K562 (cell line): ENCODE data around the gene VIPR1.

Experiments used
- BHLHE40 ChIP-seq: IDR thresholded peaks from 2 replicates; pipeline ENCODE4 v1.6.1; 2011; ENCODE audit warnings: low read length, improper control_type of control experiment
- ELF4 ChIP-seq: fragments of 450-650 bp; formaldehyde crosslinking; IDR thresholded peaks from 2 replicates; pipeline ENCODE4 v1.4.0; 2022; ENCODE audit warnings: missing genetic modification characterization
- EZH2 ChIP-seq: IDR thresholded peaks from 2 replicates; pipeline ENCODE4 v1.6.1; 2012; ENCODE audit warnings: low read depth, mild to moderate bottlenecking, inconsistent platforms, low read length, borderline replicate concordance
- POLR2A ChIP-seq: fragments of 450-650 bp; conservative IDR thresholded peaks from 2 replicates; pipeline ENCODE4 v1.6.1; 2016
- SIN3A ChIP-seq, 2 experiments: fragments of 150-350 bp in 1 of 2; IDR thresholded peaks; 2 replicates each; pipeline ENCODE4 v1.6.1; 2011 to 2016; ENCODE audit warnings: borderline replicate concordance in 2 of 2, low read depth in 2 of 2, low read length in 2 of 2, mild to moderate bottlenecking in 2 of 2, moderate library complexity in 2 of 2; ENCODE audit not compliant: control insufficient read depth in 1 of 2
- ZNF212 ChIP-seq: fragments of 450-650 bp; formaldehyde crosslinking; IDR thresholded peaks from 2 replicates; pipeline ENCODE4 v1.4.0; 2020; ENCODE audit warnings: mild to moderate bottlenecking
- ZNF324 ChIP-seq: fragments of 250-450 bp; sonication (Bioruptor Pico); IDR thresholded peaks from 2 replicates; pipeline ENCODE4 v1.4.0; 2020; ENCODE audit warnings: mild to moderate bottlenecking
- TF ChIP-seq, protein P1 (sequence below), 3 experiments: IDR thresholded peaks in 2 of 3; conservative IDR thresholded peaks in 1 of 3; 2 replicates each; pipeline ENCODE4 v1.5.1; 2011 to 2012; ENCODE audit warnings: low read length in 3 of 3, mild to moderate bottlenecking in 3 of 3, control low read depth in 2 of 3, improper control_type of control experiment in 1 of 3, inconsistent platforms in 1 of 3, low read depth in 1 of 3, mixed read lengths in 1 of 3, moderate library complexity in 1 of 3; ENCODE audit not compliant: insufficient read depth in 2 of 3
- TF ChIP-seq, protein P2 (sequence below): fragments of 450-650 bp; IDR thresholded peaks from 2 replicates; pipeline ENCODE4 v1.6.1; 2017; ENCODE audit warnings: mild to moderate bottlenecking, moderate library complexity

DNA sequence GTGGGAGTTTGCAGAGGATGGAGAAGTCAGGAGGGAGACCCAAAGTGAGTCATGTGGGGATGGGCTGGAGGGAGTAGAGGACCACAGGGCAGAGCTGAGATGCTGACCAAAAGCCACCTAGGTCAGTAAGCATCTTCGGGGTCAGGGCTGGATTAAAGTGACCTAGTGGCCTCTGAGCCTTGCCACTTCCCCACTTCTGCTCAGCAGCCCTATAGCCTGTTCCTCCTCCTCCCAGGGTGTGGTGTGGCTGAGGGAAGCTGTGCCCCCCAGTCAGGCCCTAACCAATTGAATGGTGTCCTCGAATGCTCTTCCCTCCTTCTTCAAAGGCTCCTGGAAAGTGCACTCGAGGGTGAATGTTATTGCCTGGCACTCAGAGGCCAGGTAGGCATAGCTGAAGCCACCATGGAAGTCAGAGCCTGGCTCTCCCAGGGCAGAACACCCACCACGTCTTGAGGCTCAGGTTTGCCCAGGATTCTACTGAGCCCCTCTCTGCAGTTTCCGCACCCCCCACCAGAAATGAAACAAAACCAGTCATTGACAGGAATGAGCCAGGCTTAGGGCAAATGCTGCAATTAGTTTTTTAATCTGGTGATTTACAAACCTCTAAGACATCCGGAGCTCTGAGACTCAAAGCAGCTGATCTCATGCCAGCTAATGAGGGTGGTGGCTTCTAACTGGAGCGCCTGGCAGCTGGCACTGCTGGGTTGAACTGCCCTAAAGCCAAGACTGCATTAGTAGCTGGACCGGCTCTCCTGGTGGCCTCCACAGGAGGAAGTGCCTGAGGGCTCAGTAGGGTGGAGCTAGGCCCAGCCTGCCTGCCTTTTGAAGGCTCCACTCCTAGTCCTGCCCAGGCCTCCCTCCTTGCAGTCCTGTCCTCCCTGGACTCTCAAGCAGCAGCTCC is 26.0 kb upstream of the VIPR1 start:
- TF ChIP-seq EZH2 (no peak), POLR2A (no peak), ZNF212 (no peak), ELF4 (CRISPR knock-in tag) (no peak), SIN3A (IDR thresholded peaks at IDR 0.05; ENCODE audit: borderline replicate concordance in 2 of 2, control insufficient read depth in 1 of 2, low read depth in 2 of 2, low read length in 2 of 2) (no peak), ZNF324 (CRISPR knock-in tag) (no peak), BHLHE40 (no peak)
- TF ChIP-seq, protein P1, sequence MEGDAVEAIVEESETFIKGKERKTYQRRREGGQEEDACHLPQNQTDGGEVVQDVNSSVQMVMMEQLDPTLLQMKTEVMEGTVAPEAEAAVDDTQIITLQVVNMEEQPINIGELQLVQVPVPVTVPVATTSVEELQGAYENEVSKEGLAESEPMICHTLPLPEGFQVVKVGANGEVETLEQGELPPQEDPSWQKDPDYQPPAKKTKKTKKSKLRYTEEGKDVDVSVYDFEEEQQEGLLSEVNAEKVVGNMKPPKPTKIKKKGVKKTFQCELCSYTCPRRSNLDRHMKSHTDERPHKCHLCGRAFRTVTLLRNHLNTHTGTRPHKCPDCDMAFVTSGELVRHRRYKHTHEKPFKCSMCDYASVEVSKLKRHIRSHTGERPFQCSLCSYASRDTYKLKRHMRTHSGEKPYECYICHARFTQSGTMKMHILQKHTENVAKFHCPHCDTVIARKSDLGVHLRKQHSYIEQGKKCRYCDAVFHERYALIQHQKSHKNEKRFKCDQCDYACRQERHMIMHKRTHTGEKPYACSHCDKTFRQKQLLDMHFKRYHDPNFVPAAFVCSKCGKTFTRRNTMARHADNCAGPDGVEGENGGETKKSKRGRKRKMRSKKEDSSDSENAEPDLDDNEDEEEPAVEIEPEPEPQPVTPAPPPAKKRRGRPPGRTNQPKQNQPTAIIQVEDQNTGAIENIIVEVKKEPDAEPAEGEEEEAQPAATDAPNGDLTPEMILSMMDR (IDR thresholded peaks at IDR 0.05 in 2 of 3, conservative IDR thresholded peaks at IDR 0.05 in 1 of 3; ENCODE audit: insufficient read depth in 2 of 3, low read depth in 1 of 3, low read length in 3 of 3), result no peak
- TF ChIP-seq, protein P2, sequence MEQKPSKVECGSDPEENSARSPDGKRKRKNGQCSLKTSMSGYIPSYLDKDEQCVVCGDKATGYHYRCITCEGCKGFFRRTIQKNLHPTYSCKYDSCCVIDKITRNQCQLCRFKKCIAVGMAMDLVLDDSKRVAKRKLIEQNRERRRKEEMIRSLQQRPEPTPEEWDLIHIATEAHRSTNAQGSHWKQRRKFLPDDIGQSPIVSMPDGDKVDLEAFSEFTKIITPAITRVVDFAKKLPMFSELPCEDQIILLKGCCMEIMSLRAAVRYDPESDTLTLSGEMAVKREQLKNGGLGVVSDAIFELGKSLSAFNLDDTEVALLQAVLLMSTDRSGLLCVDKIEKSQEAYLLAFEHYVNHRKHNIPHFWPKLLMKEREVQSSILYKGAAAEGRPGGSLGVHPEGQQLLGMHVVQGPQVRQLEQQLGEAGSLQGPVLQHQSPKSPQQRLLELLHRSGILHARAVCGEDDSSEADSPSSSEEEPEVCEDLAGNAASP, result no peak
